ENCODE data around the gene RBM15.

The RBM15 gene

GRCh38 chr1:110338309-110338885, 780 bp upstream of the RBM15 start (continued):
- peak; percentile 73 for TF ChIP-seq SP3 (tag by site-specific recombination; IDR thresholded peaks at IDR 0.05)
- TF ChIP-seq ZSCAN5A (tag by site-specific recombination; IDR thresholded peaks at IDR 0.05), result peak; percentile 72; the same call in 1 of the 2 replicates
- TF ChIP-seq ZNF26 (tag by site-specific recombination; IDR thresholded peaks at IDR 0.05), result no peak
- TF ChIP-seq ZNF394 (tag by site-specific recombination; IDR thresholded peaks at IDR 0.05; ENCODE audit: borderline replicate concordance), result peak; percentile 56; the same call in 1 of the 2 replicates
- TF ChIP-seq CTCF (tag by site-specific recombination; IDR thresholded peaks at IDR 0.05), result peak; percentile 99
- TF ChIP-seq ZNF175 (tag by site-specific recombination; IDR thresholded peaks at IDR 0.05), result no peak
- 0 out of 2 replicates have a peak, but pooled peaks have one; percentile 60 for TF ChIP-seq ZBTB7A (tag by site-specific recombination; IDR thresholded peaks at IDR 0.05; ENCODE audit: low read depth)
- peak; percentile 94 for TF ChIP-seq KLF16 (tag by site-specific recombination; IDR thresholded peaks at IDR 0.05)
- peak; percentile 77; the same call in 1 of the 2 replicates for TF ChIP-seq PRDM4 (tag by site-specific recombination; IDR thresholded peaks at IDR 0.05)
- peak; percentile 35; the same call in 1 of the 2 replicates for TF ChIP-seq ZNF121 (tag by site-specific recombination; IDR thresholded peaks at IDR 0.05)
- peak; percentile 96 for TF ChIP-seq ZSCAN30 (tag by site-specific recombination; IDR thresholded peaks at IDR 0.05)
- no peak for TF ChIP-seq ZNF148 (tag by site-specific recombination; IDR thresholded peaks at IDR 0.05; ENCODE audit: borderline replicate concordance)
- TF ChIP-seq SP7 (tag by site-specific recombination; IDR thresholded peaks at IDR 0.05), result peak; percentile 87
- TF ChIP-seq ZNF548 (tag by site-specific recombination; IDR thresholded peaks at IDR 0.05), result no peak
- TF ChIP-seq PRDM2 (tag by site-specific recombination; IDR thresholded peaks at IDR 0.05; ENCODE audit: borderline replicate concordance), result no peak
- TF ChIP-seq ZBTB17 (tag by site-specific recombination; IDR thresholded peaks at IDR 0.05), result peak; percentile 98
- peak; percentile 51; the same call in 1 of the 2 replicates for TF ChIP-seq OSR2 (tag by site-specific recombination; IDR thresholded peaks at IDR 0.05)
- TF ChIP-seq ZNF248 (tag by site-specific recombination; IDR thresholded peaks at IDR 0.05), result no peak
- TF ChIP-seq INSM2 (tag by site-specific recombination; IDR thresholded peaks at IDR 0.05), result peak; percentile 72; the same call in 1 of the 2 replicates
- TF ChIP-seq ZEB2 (tag by site-specific recombination; IDR thresholded peaks at IDR 0.05), result peak; percentile 99

All from HEK293 (cell line).